GM18502 (cell line): ENCODE measurements around the gene SUSD4.
"Not testable (repeated sequence)": the region's sequence is repeated elsewhere in the genome, so short reads cannot be mapped to it uniquely, and the experiment has no call there.

Experiments used
- ATAC-seq: cut with Tn5 transposase; IDR thresholded peaks from one replicate; pipeline ENCODE4 v1.9.1; 2021; ENCODE audit warnings: mild to moderate bottlenecking; ENCODE audit not compliant: unreplicated experiment, poor library complexity

The SUSD4 gene

GRCh38 chr1:223259462-223259861, 104.5 kb downstream of the SUSD4 start:
- ATAC-seq = no peak

- no peak for ATAC-seq
These were observed 105.2 kb downstream of the SUSD4 start for GRCh38 chr1:223258751-223259198.

GRCh38 chr1:223257856-223258550, 106.0 kb downstream of the SUSD4 start:
- no peak for ATAC-seq

GRCh38 chr1:223256034-223256433, 107.9 kb downstream of the SUSD4 start:
- no peak for ATAC-seq

GRCh38 chr1:223253916-223254315, 110.1 kb downstream of the SUSD4 start:
- no peak for ATAC-seq

- ATAC-seq = not testable (repeated sequence)
These were observed 112.6 kb downstream of the SUSD4 start for GRCh38 chr1:223251387-223251786.

- ATAC-seq = no peak
These were observed 113.4 kb downstream of the SUSD4 start for GRCh38 chr1:223250632-223251015.

GRCh38 chr1:223249854-223250631, 113.9 kb downstream of the SUSD4 start:
- ATAC-seq = no peak

GRCh38 chr1:223248770-223249140, 115.2 kb downstream of the SUSD4 start:
- ATAC-seq = no peak

- no peak for ATAC-seq
These were observed 115.8 kb downstream of the SUSD4 start for GRCh38 chr1:223248001-223248769.

GRCh38 chr1:223246476-223247112, 117.4 kb downstream of the SUSD4 start:
- no peak for ATAC-seq

- ATAC-seq = no peak
These were observed 118.0 kb downstream of the SUSD4 start for GRCh38 chr1:223245983-223246382.

- no peak for ATAC-seq
These were observed 118.6 kb downstream of the SUSD4 start for GRCh38 chr1:223245411-223245810.

GRCh38 chr1:223244366-223245103, 119.4 kb downstream of the SUSD4 start:
- peak; percentile 82 for ATAC-seq

GRCh38 chr1:223243441-223244050, 120.4 kb downstream of the SUSD4 start:
- ATAC-seq = no peak

- no peak for ATAC-seq
These were observed 121.0 kb downstream of the SUSD4 start for GRCh38 chr1:223242971-223243370.

GRCh38 chr1:223242382-223242955, 121.5 kb downstream of the SUSD4 start:
- no peak for ATAC-seq

- ATAC-seq = no peak
These were observed 123.9 kb downstream of the SUSD4 start for GRCh38 chr1:223240122-223240521.

GRCh38 chr1:223235091-223235490, 128.9 kb downstream of the SUSD4 start:
- no peak for ATAC-seq
